NCI-H226 (cell line): ENCODE measurements around the gene CARD11.

ENCODE experiments used
- DNase-seq: peaks from one replicate; pipeline ENCODE4 v3.0.0-alpha.2; 2015

The CARD11 gene

GRCh38 chr7:2864204-2864985 lies 179.3 kb downstream of the CARD11 start:
- no peak for DNase-seq

- DNase-seq = peak; percentile 97
Observed at GRCh38 chr7:2863461-2864066, 180.1 kb downstream of the CARD11 start.

GRCh38 chr7:2862831-2863361 lies 180.8 kb downstream of the CARD11 start:
- no peak for DNase-seq

GRCh38 chr7:2861509-2861908 lies 182.2 kb downstream of the CARD11 start:
- DNase-seq = no peak

- no peak for DNase-seq
Observed at GRCh38 chr7:2860627-2861133, 183.0 kb downstream of the CARD11 start.

GRCh38 chr7:2859952-2860351 lies 183.7 kb downstream of the CARD11 start:
- DNase-seq = no peak

GRCh38 chr7:2858621-2859020 lies 185.0 kb downstream of the CARD11 start:
- DNase-seq = no peak

GRCh38 chr7:2856388-2857169 lies 187.1 kb downstream of the CARD11 start:
- no peak for DNase-seq
